Immature natural killer cell (primary cell): Measurements from ENCODE around the gene COLEC12. TPM values are rescaled to one million over a fixed set of nuclear protein-coding genes. Genes with fewer than 3 reads are reported as not detected.

ENCODE experiments used
- DNase-seq, 3 donors: peaks; one replicate each; pipeline ENCODE4 v3.0.0; 2022; ENCODE audit warnings: mixed read lengths in 1 of 3
- H3K27ac Mint-ChIP-seq, 6 donors: one replicate each; pipeline ENCODE4 v1.8.0; 2020; ENCODE audit warnings: mixed read lengths in 6 of 6, mild to moderate bottlenecking in 5 of 6, inconsistent platforms in 4 of 6, moderate library complexity in 3 of 6
- H3K27me3 Mint-ChIP-seq, 3 donors: one replicate each; pipeline ENCODE4 v1.8.0; 2020 to 2021; ENCODE audit warnings: low read depth in 3 of 3, mild to moderate bottlenecking in 3 of 3, mixed read lengths in 3 of 3, moderate library complexity in 3 of 3, inconsistent platforms in 1 of 3
- H3K36me3 Mint-ChIP-seq, 3 donors: one replicate each; pipeline ENCODE4 v1.8.0; 2020; ENCODE audit warnings: mixed read lengths in 3 of 3, inconsistent platforms in 2 of 3, mild to moderate bottlenecking in 2 of 3
- H3K4me1 Mint-ChIP-seq, 2 donors: one replicate each; pipeline ENCODE4 v1.8.0; 2020; ENCODE audit warnings: inconsistent platforms in 2 of 2, mild to moderate bottlenecking in 2 of 2, mixed read lengths in 2 of 2, moderate library complexity in 1 of 2
- H3K4me3 Mint-ChIP-seq, 5 donors: one replicate each; pipeline ENCODE4 v1.8.0; 2020; ENCODE audit warnings: mild to moderate bottlenecking in 5 of 5, mixed read lengths in 5 of 5, inconsistent platforms in 3 of 5, moderate library complexity in 3 of 5
- H3K9me3 Mint-ChIP-seq, 6 donors: one replicate each; pipeline ENCODE4 v1.8.0; 2020; ENCODE audit warnings: mild to moderate bottlenecking in 6 of 6, mixed read lengths in 6 of 6, inconsistent platforms in 4 of 6, moderate library complexity in 3 of 6
- polyA plus RNA-seq, 3 donors: library from polyadenylated mRNA; unstranded; fragments of 300-500 nt; fragmentation: Illumina TruSeq; gene quantifications; one replicate each; pipeline ENCODE4 v1.2.3, GENCODE V29; 2021

The COLEC12 gene
- polyA plus RNA-seq, 3 donors from 2014 or later = not detected

DNA sequence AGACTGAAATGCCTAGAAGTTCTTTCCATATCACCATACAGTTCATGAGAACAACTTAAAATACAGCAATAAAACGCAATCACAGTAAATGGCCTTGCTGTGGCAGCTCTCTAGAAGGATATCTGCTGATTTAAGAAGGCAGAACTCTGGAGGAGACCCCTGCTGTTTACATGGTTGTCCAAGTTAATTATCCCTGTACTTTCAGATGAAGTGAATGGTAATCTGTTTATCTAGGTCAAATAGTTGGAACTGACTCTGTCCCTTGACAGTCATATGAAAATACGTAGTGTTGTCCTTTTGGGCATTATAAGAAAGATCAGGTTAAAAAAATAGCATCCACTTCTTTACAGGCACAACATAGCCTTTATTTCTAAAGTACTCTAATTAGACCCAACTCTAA is 115.6 kb downstream of the COLEC12 start:
- Mint-ChIP-seq H3K27me3 (peaks cover 8 to 12% (median 11%) of the 10 kb centered on the region in 3 donors), H3K36me3 (no peaks in the 10 kb centered on the region), H3K27ac (no peak overlapping the region), H3K9me3 (no peaks in the 10 kb centered on the region), H3K4me1 (peaks cover 0 to 6% of the 10 kb centered on the region in 2 donors), H3K4me3 (no peak overlapping the region)
- no peak for DNase-seq

DNA sequence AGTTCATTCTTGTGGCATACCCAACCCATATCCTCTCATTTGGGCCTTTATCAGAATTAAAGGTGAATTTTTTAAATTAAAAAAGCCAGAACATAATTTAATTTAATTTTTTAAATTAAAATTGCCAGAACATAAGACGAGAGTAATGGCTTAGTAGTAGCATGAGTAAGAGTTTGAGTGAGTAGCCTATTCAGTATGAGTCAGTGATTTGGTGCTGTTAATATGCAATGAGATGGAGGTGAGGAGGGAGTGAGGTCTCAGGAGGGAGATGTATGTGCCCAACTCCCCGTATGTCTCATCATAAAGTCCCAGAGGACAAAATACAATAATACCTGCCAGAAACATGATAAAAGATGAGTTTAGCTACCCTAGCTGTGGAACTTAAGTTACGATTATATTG is 117.4 kb downstream of the COLEC12 start:
- H3K27me3 Mint-ChIP-seq = peaks cover 4 to 12% (median 9%) of the 10 kb centered on the region in 3 donors
- no peaks in the 10 kb centered on the region for H3K36me3 Mint-ChIP-seq
- no peaks in the 10 kb centered on the region for H3K4me1 Mint-ChIP-seq
- H3K9me3 Mint-ChIP-seq = no peaks in the 10 kb centered on the region
- no peak overlapping the region for H3K4me3 Mint-ChIP-seq
- no peak overlapping the region for H3K27ac Mint-ChIP-seq
- no peak for DNase-seq

DNA sequence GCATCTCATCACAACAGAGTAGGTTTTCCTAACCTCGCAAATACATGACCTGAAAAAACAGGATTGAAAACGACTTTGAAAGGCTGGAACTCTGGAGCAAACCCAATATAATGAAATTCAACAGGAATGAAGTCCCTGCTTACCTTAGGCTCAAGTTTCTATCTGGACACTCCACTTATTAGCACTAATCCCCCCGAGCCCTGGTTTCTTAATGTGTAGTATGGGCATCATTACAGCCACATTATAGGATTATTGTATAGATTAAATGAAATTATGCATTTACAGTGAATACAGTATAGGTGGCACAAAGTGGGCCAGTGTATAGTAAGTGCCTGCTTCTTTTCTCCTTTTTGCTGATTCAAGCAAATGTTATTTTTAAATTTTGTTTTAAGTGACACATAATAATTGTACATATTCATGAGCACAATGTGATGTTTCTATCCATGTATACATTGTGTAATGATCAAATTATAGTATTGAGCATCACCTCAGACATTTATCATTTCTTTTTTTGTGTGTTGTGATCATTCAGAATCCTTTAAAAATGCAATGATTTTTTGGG is 118.0 kb downstream of the COLEC12 start:
- no peak overlapping the region for H3K27ac Mint-ChIP-seq
- H3K9me3 Mint-ChIP-seq = no peaks in the 10 kb centered on the region
- no peaks in the 10 kb centered on the region for H3K4me1 Mint-ChIP-seq
- H3K27me3 Mint-ChIP-seq = peaks cover 4 to 13% (median 9%) of the 10 kb centered on the region in 3 donors
- DNase-seq = no peak
- H3K36me3 Mint-ChIP-seq = no peaks in the 10 kb centered on the region
- H3K4me3 Mint-ChIP-seq = no peak overlapping the region

DNA sequence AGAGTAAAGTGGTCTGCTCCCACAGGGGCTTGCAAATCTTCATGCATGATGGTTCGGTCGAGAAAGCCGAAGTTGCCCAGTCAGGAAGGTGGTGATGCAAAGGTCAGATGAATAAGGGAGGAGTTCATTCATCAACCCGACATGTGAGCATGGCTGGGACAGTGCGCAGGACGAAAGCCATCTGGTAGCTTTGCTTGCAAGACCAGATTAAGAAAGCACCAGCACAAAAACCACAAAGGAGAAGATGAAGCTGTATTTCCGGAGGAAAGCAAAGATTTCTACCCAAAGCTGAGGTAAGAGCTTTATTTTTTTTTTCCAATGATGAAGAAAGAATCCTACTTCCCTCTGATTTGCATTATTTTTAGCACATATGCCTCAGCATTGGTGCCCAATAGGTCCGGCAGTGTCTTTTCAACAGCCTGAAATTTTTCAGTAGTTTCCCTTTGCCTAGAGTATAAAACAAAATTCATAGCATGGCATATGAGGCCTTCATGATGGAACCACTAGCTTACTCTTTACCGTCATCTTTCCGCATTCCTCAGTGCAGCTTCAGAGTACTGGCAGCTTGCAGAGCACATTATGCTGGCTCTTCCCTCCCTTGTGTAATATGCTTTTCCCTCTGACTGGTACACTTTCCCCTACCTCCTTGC is 120.7 kb downstream of the COLEC12 start:
- Mint-ChIP-seq H3K4me1 (no peaks in the 10 kb centered on the region), H3K4me3 (no peak overlapping the region), H3K9me3 (no peaks in the 10 kb centered on the region), H3K27me3 (peaks cover 4 to 12% (median 9%) of the 10 kb centered on the region in 3 donors), H3K36me3 (no peaks in the 10 kb centered on the region), H3K27ac (no peak overlapping the region)
- DNase-seq = no peak

DNA sequence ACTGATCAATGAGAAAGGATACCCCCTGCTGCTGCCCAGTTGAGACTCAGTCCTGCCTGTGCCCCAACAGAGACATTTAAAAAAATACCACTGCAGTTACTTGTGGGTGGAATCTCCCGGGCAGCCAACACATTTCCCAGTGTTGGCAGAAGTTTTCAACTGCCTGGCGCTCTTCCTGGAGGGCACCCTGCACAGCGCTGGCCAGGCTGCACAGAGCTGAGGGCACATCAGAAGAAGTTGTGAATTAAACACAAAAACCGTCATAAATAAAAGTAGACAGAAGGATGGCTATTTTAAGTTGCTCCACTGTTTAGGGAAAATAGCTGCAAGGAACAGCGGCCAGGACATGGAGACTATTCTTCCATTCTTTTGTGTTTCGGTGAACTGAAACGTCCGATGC is 122.4 kb downstream of the COLEC12 start:
- no peak overlapping the region for H3K4me3 Mint-ChIP-seq
- no peak overlapping the region for H3K27ac Mint-ChIP-seq
- H3K9me3 Mint-ChIP-seq = no peaks in the 10 kb centered on the region
- H3K36me3 Mint-ChIP-seq = no peaks in the 10 kb centered on the region
- no peaks in the 10 kb centered on the region for H3K4me1 Mint-ChIP-seq
- H3K27me3 Mint-ChIP-seq = peaks cover 0 to 9% (median 5%) of the 10 kb centered on the region in 3 donors
- no peak for DNase-seq

DNA sequence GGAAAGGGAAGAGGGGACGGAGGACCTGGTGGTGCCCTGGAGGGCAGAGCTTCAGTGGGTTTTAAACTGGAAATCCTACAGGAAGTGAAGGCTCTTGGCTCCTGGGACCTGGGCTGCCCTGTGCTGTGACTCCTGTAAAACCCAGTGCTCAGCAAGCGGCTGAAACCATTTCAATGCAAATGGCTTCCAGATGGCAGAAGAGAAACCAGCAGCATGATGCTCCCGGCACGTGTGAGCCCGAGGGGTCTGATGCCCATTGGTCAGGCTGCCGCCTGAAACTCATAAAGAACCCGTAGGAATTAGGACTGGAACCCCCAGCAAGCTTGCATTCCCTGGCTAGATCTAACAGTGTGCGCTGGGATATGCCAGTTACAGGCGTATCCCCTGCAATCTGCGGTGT is 123.4 kb downstream of the COLEC12 start:
- Mint-ChIP-seq H3K27ac (no peak overlapping the region), H3K36me3 (no peaks in the 10 kb centered on the region), H3K4me1 (no peaks in the 10 kb centered on the region), H3K27me3 (peaks cover 0 to 9% (median 5%) of the 10 kb centered on the region in 3 donors), H3K9me3 (no peaks in the 10 kb centered on the region), H3K4me3 (no peak overlapping the region)
- DNase-seq = no peak

DNA sequence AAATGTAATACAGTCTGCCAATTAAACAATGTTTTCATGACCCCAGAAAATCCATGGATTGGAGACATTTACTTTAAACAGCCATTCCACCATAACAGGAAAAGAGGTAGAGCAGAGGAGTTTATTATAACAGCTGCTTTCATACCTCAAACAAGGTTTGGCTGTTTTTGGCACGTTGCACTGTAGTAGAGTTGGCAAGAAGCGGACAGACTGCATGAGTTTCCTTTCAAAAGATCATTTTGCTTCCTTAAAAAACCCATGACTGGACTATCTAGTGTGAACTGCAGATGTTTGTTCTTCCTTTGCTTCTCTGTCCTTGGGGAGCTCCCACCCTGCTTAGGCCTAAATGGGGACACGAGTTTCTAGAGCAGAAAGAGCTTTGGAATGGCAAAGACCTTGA is 124.2 kb downstream of the COLEC12 start:
- Mint-ChIP-seq H3K27ac (no peak overlapping the region), H3K4me1 (no peaks in the 10 kb centered on the region), H3K36me3 (no peaks in the 10 kb centered on the region), H3K9me3 (no peaks in the 10 kb centered on the region), H3K4me3 (no peak overlapping the region), H3K27me3 (peaks cover 0 to 9% (median 5%) of the 10 kb centered on the region in 3 donors)
- DNase-seq = no peak

DNA sequence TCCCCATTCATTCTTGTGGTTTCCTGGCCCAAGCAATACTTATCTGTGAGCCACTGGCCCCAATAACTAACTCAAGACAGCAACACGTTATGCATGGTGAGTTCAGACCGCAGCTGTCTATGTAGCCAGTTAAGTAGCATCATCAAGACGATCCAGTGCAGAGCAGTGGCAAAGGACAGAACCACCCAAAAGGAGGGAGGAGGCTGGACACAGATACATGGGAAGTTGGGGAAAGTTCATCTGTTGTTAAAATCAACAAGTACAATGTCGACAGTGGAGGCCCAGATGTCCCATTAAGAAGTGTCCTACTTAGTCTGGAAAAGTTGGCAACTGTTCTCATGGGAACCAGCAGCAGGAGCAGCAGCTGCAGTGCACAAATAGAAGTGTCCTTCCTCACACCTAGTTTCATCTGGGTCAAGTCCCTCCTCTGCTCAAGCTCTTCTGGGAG is 125.8 kb downstream of the COLEC12 start:
- H3K4me3 Mint-ChIP-seq = no peak overlapping the region
- no peaks in the 10 kb centered on the region for H3K9me3 Mint-ChIP-seq
- no peak for DNase-seq
- no peaks in the 10 kb centered on the region for H3K4me1 Mint-ChIP-seq
- H3K27me3 Mint-ChIP-seq = peaks cover 0 to 7% (median 5%) of the 10 kb centered on the region in 3 donors
- no peak overlapping the region for H3K27ac Mint-ChIP-seq
- no peaks in the 10 kb centered on the region for H3K36me3 Mint-ChIP-seq

DNA sequence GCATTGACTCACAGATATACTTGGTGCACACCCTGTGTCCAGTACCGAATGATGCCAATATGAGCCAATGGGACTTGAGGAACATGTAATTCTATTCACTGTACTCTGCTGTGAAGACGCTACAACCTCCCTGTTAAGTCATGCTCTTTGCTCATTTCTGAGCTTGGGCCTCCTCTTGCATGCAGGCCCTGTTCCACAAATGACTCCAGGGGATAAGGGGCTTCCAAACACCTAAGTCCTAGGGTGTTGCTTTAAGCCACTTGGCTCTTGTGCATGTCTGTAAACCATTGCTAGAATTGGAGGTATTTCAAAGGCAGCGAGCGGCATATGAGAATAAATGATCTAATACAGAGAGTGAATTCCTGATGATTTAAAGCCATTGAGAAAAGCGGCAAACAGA is 126.7 kb downstream of the COLEC12 start:
- DNase-seq = no peak
- Mint-ChIP-seq H3K27ac (no peak overlapping the region), H3K27me3 (peaks cover 0 to 5% (median 5%) of the 10 kb centered on the region in 3 donors), H3K4me3 (no peak overlapping the region), H3K9me3 (no peaks in the 10 kb centered on the region), H3K36me3 (no peaks in the 10 kb centered on the region), H3K4me1 (no peaks in the 10 kb centered on the region)

DNA sequence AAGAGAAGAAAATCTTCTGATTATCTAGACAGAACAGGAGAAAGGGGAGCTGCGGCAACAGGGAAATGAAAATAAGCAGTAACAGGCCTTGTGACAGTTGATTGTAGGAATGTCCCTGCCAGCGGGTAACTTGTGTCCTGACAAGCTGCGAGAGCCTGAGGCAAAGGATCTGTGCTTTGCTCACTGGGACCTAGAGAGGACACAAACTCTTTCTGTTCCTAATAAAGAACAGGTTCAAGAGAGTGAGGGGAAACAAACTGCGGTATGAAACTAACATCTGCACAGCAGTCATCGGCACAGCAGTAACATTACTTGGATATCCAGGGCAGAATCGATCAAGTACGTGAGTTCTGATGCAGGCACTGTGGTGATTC is 128.9 kb downstream of the COLEC12 start:
- Mint-ChIP-seq H3K9me3 (no peaks in the 10 kb centered on the region), H3K4me3 (no peak overlapping the region), H3K4me1 (no peaks in the 10 kb centered on the region), H3K27me3 (peaks cover 0 to 5% (median 2%) of the 10 kb centered on the region in 3 donors), H3K36me3 (no peaks in the 10 kb centered on the region), H3K27ac (no peak overlapping the region)
- DNase-seq = no peak

DNA sequence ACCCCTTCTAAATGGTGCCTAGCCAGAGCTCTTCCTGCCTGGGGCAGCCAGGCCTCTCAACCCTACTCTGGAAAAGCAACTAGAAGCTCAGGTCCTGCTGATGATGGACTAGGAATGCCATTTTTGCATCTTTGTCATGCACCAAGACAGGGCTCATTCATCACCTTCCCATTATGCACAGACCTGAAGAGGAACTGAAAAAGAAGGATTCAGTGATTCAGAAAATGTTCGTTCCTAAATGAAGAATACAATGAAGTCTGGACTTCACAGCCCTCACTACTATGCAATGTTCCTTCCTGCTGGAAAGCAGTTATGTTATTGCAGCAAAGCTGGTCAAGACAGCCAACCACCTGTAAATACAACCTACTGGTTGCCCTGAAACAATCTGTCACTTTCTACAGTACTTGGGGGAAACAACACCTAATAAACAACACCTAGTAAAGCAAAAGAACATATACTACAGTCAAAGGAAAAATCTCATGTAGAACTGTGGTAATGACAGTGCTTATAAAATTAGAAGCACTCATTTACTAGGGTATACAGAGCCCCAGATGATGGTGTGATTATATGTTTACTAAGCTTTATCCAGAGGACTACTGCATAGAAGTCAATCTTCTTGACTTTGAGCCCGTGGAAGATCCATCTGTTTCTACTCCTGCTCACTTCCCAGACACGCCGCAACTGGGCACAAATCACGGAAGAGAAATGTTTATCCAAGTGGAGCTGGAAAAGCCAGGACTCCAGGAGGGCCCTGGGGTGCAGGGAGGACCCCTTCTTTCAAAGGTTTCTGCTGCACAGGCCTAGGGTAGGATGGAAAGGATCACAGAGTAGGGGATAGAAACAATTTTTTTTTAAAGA is 129.5 kb downstream of the COLEC12 start:
- no peak overlapping the region for H3K27ac Mint-ChIP-seq
- no peaks in the 10 kb centered on the region for H3K9me3 Mint-ChIP-seq
- H3K36me3 Mint-ChIP-seq = no peaks in the 10 kb centered on the region
- no peak overlapping the region for H3K4me3 Mint-ChIP-seq
- no peaks in the 10 kb centered on the region for H3K4me1 Mint-ChIP-seq
- H3K27me3 Mint-ChIP-seq = peaks cover 1 to 5% (median 2%) of the 10 kb centered on the region in 3 donors
- no peak for DNase-seq

DNA sequence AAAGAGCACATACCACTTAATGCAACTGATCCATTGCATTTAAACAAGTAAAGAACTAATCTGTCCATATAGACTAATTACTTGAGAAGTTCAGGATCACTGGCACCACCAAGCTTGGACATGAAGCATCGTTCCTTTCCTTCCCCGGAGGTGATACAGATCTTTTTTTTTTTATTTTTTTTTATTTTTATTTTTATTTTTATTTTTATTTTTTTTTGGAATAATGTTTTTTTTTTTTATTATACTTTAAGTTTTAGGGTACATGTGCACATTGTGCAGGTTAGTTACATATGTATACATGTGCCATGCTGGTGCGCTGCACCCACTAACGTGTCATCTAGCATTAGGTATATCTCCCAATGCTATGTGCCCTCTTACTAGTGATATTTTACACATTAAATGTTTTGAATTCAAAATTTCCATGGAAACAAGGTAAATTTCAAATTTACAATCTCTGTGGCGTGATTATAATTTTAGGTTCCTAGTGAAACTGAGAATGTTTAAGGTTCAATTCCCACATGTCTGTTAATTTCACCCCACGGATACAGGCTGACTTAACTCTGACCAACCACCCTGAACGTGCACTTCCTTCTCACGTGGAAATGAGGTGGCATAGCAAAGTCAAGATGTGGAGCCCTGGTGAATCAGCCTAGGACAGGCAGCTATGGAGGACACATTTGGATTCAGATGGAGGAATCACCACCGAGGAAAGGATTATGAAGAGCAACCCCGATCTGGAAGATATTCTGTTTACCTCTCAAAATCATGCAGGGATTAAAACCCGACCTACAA is 131.1 kb downstream of the COLEC12 start:
- Mint-ChIP-seq H3K9me3 (no peaks in the 10 kb centered on the region), H3K4me3 (no peak overlapping the region), H3K27ac (no peak overlapping the region), H3K4me1 (no peaks in the 10 kb centered on the region), H3K27me3 (peaks cover 2 to 4% (median 2%) of the 10 kb centered on the region in 3 donors), H3K36me3 (no peaks in the 10 kb centered on the region)
- DNase-seq = no peak

DNA sequence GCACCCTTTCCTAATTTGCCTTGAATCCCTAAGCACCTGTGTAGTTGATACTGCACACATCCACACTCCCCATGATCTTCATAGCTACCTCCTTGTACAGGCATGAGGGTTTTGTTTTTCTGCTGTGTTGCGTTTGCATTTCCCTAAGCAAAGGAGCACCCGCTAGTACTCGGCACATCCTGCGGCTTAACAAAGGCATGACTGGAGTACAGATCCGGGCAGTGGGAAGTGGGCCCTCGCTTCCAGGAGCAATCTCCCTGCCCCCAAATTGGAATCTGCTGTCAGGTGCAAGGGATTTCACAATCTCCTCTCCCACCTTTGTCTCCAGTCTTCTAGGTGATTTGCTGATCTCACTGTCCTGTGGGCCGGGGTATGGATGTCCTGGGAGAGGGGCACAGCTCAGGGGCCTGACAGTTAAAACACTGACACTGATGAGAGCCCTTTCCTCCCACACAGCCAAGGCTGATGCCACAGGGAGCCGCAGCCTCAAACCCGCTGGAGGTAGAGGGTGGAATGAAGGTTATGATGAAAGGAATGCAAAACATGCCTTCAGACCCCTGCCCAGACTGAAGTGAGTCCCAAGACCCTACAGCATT is 133.9 kb downstream of the COLEC12 start:
- Mint-ChIP-seq H3K9me3 (no peaks in the 10 kb centered on the region), H3K36me3 (no peaks in the 10 kb centered on the region), H3K27ac (no peak overlapping the region), H3K4me1 (no peaks in the 10 kb centered on the region), H3K4me3 (no peak overlapping the region), H3K27me3 (peaks cover 2 to 4% (median 2%) of the 10 kb centered on the region in 3 donors)
- no peak for DNase-seq
